Measurements from ENCODE around the gene FBXO42.
A peak's percentile ranks its signal among the peaks of the same experiment; 100 is the strongest.
"Not testable (repeated sequence)": the region's sequence is repeated elsewhere in the genome, so short reads cannot be mapped to it uniquely, and the experiment has no call there.

Gene FBXO42

DNA sequence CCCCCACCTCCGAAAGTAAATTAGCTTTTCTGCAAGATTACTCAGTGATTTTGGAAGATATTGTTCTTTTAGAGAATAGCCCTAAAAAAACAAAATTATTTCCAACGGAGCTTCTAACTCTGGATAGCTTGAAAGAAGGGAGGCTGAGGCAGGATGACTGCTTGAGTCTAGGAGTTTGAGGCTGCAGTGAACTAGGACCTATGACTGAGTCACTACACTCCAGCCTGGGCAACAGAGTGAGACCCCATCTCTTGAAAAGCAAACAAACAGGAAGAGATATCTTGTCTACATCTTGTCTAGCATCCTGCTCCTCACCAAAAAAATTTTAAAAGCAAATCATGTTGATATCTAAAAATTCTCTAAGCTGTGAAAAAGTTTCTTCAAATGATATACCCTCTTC, 73.1 kb downstream of the FBXO42 start:
- no peak overlapping the region for H3K27ac Mint-ChIP-seq
- ATAC-seq (replicated peaks): no peak

DNA sequence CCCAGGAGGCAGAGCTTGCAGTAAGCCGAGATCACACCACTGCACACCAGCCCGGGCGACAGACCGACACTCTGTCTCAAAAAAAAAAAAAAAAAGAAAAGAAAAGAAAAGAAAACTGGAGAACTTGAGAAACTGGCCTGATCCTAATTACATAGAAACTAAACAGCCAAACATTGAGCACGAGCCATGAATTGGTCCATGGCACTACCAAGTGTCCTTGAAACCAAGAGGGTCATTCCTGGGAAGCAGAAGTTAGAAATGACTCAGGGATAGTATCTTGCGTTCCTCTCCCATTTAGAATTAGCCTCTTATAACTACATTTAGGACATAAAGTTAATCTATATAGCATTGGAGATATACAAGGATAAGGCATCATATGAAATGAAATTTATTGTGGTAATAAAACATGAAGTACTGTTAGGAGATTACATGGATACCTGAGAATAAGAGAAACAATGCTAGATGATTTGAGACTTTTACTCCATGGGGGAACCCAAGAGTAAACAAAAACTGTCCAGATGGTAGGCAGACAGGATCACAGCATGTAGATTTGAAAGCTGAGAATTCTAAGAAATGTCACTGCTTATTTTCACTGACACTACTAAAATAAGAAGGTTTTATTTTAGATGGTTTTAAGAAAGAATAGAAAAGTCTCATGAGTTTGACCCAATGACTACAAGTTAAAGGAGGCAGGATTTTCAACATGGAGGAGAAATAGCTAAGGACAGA, 75.8 kb downstream of the FBXO42 start:
- no peaks in the 10 kb centered on the region for H3K9me3 Mint-ChIP-seq

More for the DNA sequence above, 73.1 kb downstream of the FBXO42 start:
- no peaks in the 10 kb centered on the region for H3K27me3 Mint-ChIP-seq
- H3K9me3 Mint-ChIP-seq: no peaks in the 10 kb centered on the region
- peaks cover 1 to 6% of the 10 kb centered on the region in 2 donors for H3K4me1 Mint-ChIP-seq
- H3K36me3 Mint-ChIP-seq: peaks cover 11 to 35% of the 10 kb centered on the region in 2 donors
- no peak for DNase-seq
- H3K4me3 Mint-ChIP-seq: no peak overlapping the region

DNA sequence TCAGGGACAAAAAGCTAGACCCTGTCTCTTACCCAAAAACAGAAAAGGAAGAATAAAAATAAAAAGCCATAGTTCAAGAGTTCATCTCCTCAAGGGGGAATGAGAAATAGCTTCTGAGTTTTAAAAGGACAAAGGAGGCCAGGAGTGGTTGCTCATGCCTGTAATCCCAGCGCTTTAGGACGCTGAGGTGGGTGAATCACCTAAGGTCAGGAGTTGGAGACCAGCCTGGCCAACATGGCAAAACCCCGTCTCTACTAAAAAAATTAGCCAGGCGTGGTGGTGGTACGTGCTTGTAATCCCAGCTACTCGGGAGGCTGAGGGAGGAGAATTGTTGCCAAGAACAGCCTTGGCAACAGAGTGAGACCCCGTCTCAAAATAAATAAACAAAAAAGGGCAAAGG, 76.7 kb downstream of the FBXO42 start:
- Mint-ChIP-seq H3K9me3 (no peaks in the 10 kb centered on the region), H3K36me3 (peaks cover 20 to 39% of the 10 kb centered on the region in 2 donors), H3K4me1 (peaks cover 3 to 5% of the 10 kb centered on the region in 2 donors), H3K4me3 (no peak overlapping the region), H3K27ac (no peak overlapping the region), H3K27me3 (no peaks in the 10 kb centered on the region)
- no peak for DNase-seq
- no peak for ATAC-seq (replicated peaks)

More for the DNA sequence above, 75.8 kb downstream of the FBXO42 start:
- Mint-ChIP-seq H3K4me3 (no peak overlapping the region), H3K4me1 (peaks cover 0 to 6% of the 10 kb centered on the region in 2 donors), H3K27me3 (no peaks in the 10 kb centered on the region), H3K27ac (no peak overlapping the region), H3K36me3 (peaks cover 15 to 37% of the 10 kb centered on the region in 2 donors)
- ATAC-seq (replicated peaks) (no peak), DNase-seq (no peak)

DNA sequence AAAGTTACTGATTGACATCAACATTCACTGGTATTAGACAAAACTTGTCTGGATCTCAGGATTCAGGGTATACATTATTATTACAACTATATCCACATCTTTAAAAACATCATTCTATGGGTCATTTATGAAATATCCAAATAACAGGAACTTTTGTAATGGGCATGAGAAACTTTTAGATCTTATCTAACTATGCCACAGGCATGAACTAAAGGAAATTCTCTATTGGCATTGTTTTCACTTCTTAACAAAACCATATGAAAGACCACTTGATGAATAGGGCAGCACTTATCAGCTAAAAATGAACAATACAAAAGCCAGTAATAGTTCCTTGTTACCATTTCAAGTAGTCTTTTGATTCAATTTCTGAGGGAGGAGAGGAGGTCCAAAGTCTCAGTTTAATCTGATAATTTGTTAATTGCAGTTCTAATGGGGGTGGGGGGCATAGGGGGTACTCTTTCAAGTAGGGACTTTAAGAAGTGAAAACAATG, 84.5 kb downstream of the FBXO42 start:
- no peaks in the 10 kb centered on the region for H3K9me3 Mint-ChIP-seq
- H3K27ac Mint-ChIP-seq: no peak overlapping the region
- H3K4me1 Mint-ChIP-seq: peaks cover 5 to 11% of the 10 kb centered on the region in 2 donors
- DNase-seq: no peak
- no peaks in the 10 kb centered on the region for H3K27me3 Mint-ChIP-seq
- H3K36me3 Mint-ChIP-seq: peaks cover 13 to 21% of the 10 kb centered on the region in 2 donors
- no peak overlapping the region for H3K4me3 Mint-ChIP-seq
- ATAC-seq (replicated peaks): no peak

DNA sequence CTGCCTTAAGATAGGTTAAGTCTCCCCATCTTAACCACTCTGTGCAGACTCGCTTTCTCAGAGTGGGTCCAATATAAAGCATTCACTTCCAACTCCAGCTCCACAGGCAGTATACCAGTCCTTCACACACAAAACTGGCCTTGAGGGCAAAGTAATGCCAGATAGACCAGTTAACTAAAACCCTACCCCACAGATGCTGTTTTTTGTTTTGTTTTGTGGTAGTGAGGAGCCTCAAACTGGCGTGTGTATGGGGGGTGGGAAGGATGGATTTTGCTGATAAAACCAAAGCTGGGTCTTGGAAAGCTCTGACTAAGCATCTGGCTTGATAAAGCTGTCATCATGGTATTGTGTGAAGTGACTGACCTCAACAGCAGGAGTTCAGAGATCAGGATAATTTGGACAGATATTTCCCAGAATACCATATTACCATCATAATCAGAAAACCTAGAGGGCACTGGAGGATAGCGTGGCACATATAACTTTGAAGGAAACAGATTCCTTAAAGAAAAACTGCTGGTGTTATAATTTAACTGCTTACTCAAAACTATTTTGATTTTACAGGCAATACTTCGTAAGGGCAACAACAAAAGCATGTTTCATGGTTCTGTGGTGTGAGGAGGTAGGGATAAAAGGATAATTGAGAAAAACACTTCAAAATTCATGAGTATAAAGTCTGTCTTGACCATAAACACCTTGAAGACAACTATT, 85.7 kb downstream of the FBXO42 start:
- Mint-ChIP-seq H3K36me3 (peaks cover 10 to 19% of the 10 kb centered on the region in 2 donors), H3K27ac (no peak overlapping the region), H3K9me3 (no peaks in the 10 kb centered on the region), H3K4me1 (peaks cover 5 to 11% of the 10 kb centered on the region in 2 donors), H3K4me3 (no peak overlapping the region), H3K27me3 (no peaks in the 10 kb centered on the region)
- DNase-seq (no peak), ATAC-seq (replicated peaks) (no peak)

DNA sequence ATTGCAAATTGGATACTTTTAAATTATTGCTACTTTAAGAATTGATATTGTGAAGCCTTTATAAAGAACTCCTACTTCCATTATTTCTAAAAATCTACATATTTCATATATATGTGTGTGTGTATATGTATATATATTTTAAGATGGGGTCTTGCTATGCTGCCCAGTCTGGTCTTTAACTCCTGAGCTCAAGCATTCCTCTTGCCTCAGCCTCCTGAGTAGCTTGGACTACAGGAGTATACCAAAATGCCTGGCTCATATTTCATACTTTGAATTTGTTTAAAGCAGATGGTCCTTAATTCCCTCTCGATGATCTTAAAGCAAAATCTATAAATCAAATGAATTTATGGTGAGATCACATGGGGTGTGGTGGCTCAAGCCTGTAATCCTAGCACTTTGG, 90.2 kb downstream of the FBXO42 start:
- no peak for ATAC-seq (replicated peaks)
- Mint-ChIP-seq H3K36me3 (peaks cover 4% of the 10 kb centered on the region in 2 donors), H3K9me3 (no peaks in the 10 kb centered on the region)

DNA sequence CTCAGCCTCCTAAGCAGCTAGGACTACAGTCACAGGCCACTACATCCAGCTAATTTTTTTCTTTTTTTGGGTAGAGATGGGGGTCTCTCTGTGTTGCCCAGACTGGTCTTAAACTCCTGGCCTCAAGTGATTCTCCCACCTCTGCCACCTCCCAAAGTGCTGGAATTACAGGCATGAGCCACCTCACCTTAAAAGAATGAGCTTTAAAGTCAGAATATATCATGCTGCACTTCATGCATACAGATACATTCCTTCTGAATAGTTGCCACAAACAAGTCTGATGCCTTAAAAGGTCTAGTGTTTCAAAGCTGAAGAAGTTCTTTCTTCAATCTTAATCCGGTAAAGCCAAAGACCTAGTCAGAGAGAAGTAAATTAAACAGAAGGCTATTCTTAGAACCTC, 91.5 kb downstream of the FBXO42 start:
- Mint-ChIP-seq H3K4me1 (peaks cover 0 to 4% of the 10 kb centered on the region in 2 donors), H3K4me3 (no peak overlapping the region), H3K9me3 (no peaks in the 10 kb centered on the region), H3K27ac (peak overlapping the region; percentile 31), H3K27me3 (no peaks in the 10 kb centered on the region), H3K36me3 (peaks cover 8 to 9% of the 10 kb centered on the region in 2 donors)
- DNase-seq: no peak
- ATAC-seq (replicated peaks): no peak

More for the DNA sequence above, 90.2 kb downstream of the FBXO42 start:
- Mint-ChIP-seq H3K27ac (no peak overlapping the region), H3K4me1 (peaks cover 4 to 9% of the 10 kb centered on the region in 2 donors), H3K27me3 (no peaks in the 10 kb centered on the region), H3K4me3 (no peak overlapping the region)
- DNase-seq: no peak

DNA sequence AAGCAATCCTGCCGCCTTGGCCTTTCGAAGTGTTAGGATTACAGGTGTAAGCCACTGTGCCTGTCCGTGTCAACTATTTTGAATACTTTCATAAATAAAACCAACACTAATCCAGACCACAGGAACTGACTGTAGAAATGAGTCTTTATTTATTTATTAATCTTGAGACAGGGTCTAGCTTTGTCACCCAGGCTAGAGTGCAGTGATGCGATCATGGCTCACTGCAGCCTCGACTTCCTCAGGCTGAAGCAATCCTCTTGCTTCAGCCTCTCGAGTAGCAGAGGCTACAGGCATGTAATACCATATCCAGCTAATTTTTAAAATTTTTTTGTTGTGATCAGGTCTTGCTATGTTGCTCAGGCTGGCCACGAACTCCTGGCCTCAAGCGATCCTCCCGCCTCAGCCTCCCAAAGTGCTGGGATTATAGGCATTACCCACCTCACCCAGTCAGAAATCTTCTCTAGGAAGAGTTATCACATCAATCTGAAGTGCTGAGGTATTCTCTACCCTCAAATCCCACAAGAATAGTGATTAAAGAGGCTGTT, 93.6 kb downstream of the FBXO42 start:
- H3K27me3 Mint-ChIP-seq: no peaks in the 10 kb centered on the region
- peaks cover 0 to 4% of the 10 kb centered on the region in 2 donors for H3K4me1 Mint-ChIP-seq
- H3K9me3 Mint-ChIP-seq: no peaks in the 10 kb centered on the region
- ATAC-seq (replicated peaks) (no peak), DNase-seq (no peak)
- H3K4me3 Mint-ChIP-seq: no peak overlapping the region
- H3K27ac Mint-ChIP-seq: peak overlapping the region; percentile 65
- peaks cover 12 to 14% of the 10 kb centered on the region in 2 donors for H3K36me3 Mint-ChIP-seq

DNA sequence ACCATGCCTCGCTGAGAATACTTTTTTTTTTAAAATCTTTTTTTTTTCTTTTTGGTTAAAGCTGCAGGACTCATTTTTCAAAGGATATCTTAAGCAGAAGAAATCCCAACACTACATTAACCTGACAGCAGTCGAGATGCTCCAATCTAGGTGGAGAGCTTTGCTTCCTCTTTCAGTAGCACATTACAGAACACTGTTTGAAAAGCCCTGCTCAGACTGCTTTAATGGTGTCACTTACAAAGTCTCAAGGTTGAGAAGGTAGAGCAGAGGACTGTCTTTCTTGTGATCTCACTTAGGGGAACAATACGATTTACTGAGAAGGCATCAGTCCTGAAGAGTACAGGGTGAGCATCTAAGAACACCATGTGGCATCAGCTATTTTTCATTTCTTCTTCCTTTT, 94.3 kb downstream of the FBXO42 start:
- H3K27me3 Mint-ChIP-seq: no peaks in the 10 kb centered on the region
- no peaks in the 10 kb centered on the region for H3K9me3 Mint-ChIP-seq
- no peak overlapping the region for H3K27ac Mint-ChIP-seq
- peaks cover 12 to 14% of the 10 kb centered on the region in 2 donors for H3K36me3 Mint-ChIP-seq
- no peak overlapping the region for H3K4me3 Mint-ChIP-seq
- H3K4me1 Mint-ChIP-seq: peaks cover 0 to 4% of the 10 kb centered on the region in 2 donors
- no peak for DNase-seq
- no peak for ATAC-seq (replicated peaks)

DNA sequence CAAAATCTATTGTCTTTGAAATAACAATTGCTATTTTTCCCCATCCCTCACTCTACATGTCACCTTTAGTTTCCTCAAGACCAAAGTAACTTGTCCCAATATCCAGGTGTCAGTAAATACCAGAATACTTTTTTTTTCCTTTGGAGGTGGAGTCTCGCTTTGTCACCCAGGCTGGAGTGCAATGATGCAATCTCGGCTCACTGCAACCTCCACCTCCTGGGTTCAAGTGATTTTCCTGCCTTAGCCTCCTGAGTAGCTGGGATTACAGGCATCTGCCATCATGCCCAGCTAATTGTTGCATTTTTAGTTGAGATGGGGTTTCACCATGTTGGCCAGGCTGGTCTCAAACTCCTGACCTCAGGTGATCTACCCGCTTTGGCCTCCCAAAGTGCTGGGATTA, 94.7 kb downstream of the FBXO42 start:
- not testable (repeated sequence) for H3K9me3 Mint-ChIP-seq; H3K4me3 Mint-ChIP-seq; H3K27me3 Mint-ChIP-seq; H3K27ac Mint-ChIP-seq; DNase-seq; ATAC-seq (replicated peaks); H3K4me1 Mint-ChIP-seq
- peaks cover 14% of the 10 kb centered on the region in 2 donors for H3K36me3 Mint-ChIP-seq

DNA sequence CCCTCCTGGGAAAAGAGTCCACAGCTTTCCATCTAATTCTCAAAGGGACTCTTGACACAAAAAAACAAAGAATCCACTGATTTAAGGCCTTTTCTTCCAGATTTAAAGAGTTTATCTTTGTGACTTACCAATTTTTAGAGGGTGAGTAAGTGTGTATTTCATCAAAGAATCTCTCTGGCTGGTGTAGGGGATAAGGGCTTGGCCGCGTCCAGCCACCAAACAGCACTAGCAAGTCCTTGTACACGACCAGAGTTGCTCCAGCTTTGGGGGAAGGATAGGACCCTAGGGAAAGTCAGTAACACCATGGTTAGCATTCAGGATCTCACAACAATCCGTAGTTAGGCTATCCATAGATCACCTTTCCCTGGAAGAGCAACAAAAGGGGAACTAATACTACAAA, 95.8 kb downstream of the FBXO42 start:
- peak overlapping the region; percentile 79 for H3K27ac Mint-ChIP-seq
- H3K4me1 Mint-ChIP-seq: peaks cover 0 to 4% of the 10 kb centered on the region in 2 donors
- DNase-seq (no peak), ATAC-seq (replicated peaks) (no peak)
- H3K27me3 Mint-ChIP-seq: no peaks in the 10 kb centered on the region
- H3K9me3 Mint-ChIP-seq: no peaks in the 10 kb centered on the region
- no peak overlapping the region for H3K4me3 Mint-ChIP-seq
- H3K36me3 Mint-ChIP-seq: peaks cover 15 to 23% of the 10 kb centered on the region in 2 donors

DNA sequence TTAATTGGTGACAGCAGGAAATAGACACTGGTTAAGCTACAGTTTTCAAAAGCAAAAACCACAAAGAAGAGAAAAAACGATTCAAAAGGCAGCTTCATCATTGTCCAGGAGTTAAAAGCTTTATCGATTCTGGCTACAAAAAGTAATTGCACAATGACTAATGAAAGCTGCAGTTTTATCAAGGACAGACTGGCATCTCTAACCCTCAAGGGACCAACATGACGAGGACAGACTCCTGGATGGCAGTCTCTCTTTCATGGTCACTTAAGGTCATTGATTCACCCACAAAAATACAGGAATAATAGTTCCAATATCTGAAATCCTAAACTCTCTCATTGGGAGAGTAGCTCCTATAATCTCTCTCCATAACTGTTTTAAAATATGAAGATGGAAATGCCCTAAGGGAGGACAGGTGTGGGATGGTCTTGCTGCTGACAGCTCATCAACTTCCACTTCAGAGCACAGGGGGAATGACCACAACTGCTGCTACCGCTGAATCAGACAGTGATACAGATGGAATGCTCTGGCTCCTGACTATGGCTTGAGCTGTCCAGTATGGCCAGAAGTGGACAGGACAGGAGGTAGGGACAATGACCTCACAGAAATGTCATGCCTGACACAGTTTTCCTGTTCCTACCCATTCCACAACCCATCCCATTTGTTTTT, 97.9 kb downstream of the FBXO42 start:
- no peaks in the 10 kb centered on the region for H3K27me3 Mint-ChIP-seq
- ATAC-seq (replicated peaks) (no peak), DNase-seq (no peak)
- no peak overlapping the region for H3K4me3 Mint-ChIP-seq
- no peaks in the 10 kb centered on the region for H3K9me3 Mint-ChIP-seq
- peaks cover 4 to 17% of the 10 kb centered on the region in 2 donors for H3K4me1 Mint-ChIP-seq
- H3K36me3 Mint-ChIP-seq: peaks cover 22 to 33% of the 10 kb centered on the region in 2 donors
- peak overlapping the region; percentile 11 for H3K27ac Mint-ChIP-seq

DNA sequence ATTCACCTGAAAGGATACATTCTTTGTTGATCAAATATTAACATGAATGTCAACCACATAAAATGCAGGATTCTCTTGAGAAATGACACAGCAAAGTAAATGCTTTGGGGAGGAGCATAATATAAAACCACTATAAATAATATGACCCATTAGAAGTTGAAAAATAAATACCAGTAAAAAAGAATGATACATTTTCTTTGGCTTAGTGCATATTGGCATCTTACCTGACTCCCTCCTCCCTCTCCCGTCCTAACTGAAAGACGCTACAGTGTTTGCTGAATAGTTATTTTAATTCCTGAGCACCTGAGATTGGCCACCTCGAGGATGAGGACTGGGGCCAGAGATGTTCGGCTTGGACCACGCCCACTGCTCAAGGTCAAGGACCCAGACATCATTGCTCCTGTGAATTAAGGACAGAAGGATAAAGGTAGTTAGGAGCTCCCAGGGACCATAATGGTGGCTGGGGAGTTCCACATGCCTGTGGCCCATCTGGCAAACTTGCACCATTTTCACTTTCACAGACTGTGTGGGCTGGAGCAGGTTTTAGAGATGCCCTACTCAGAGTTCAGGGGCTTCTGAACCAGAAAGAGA, 98.9 kb downstream of the FBXO42 start:
- ATAC-seq (replicated peaks): no peak
- Mint-ChIP-seq H3K9me3 (no peaks in the 10 kb centered on the region), H3K27ac (no peak overlapping the region), H3K4me1 (peaks cover 11 to 27% of the 10 kb centered on the region in 2 donors), H3K36me3 (peaks cover 22 to 37% of the 10 kb centered on the region in 2 donors), H3K27me3 (no peaks in the 10 kb centered on the region), H3K4me3 (no peak overlapping the region)
- DNase-seq: no peak

DNA sequence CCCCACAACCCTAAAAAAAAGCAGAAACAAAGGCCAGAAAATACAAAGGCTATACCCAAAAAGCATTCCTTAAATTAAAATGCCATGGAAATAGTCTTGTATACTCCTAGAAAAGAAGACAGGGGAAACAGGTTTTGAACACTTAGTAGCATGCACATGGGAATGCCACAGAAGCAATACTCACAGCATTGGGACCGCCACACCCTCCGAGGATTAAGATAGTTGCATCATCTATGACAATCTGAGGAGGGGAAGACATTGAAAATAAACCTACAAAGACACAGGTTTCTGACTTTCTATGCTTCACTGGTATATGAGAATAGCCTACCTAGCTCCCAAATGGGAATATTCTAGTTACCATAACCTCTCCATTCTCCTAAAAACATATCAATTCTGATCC, 99.4 kb downstream of the FBXO42 start:
- DNase-seq (no peak), ATAC-seq (replicated peaks) (no peak)
- Mint-ChIP-seq H3K4me1 (peaks cover 12 to 28% of the 10 kb centered on the region in 2 donors), H3K4me3 (no peak overlapping the region), H3K27me3 (no peaks in the 10 kb centered on the region), H3K9me3 (no peaks in the 10 kb centered on the region), H3K27ac (peak overlapping the region; percentile 26), H3K36me3 (peaks cover 21 to 37% of the 10 kb centered on the region in 2 donors)
